ENCODE results near the gene COMMD4. TPM values are rescaled to one million over a fixed set of nuclear protein-coding genes. Genes with fewer than 3 reads are reported as not detected.

The COMMD4 gene
- total and polyA plus RNA-seq, 2 of the 8 experiments (the other 6 are each of a cell fraction or from before 2014, with no cell fraction given) = 131 to 236 TPM

- TF ChIP-seq CHD7 (IDR thresholded peaks at IDR 0.05; ENCODE audit: insufficient replicate concordance, low read length) = no peak
- TF ChIP-seq CTCF (IDR thresholded peaks at IDR 0.05; ENCODE audit: control extremely low read depth in 1 of 3, insufficient read depth in 1 of 3, low read depth in 1 of 3, low read length in 3 of 3) = no peak
These were observed 19.5 kb downstream of the COMMD4 start (continued) for GRCh38 chr15:75355369-75355768.
